ENCODE measurements around the gene PCDHGC4. TPM values are rescaled to one million over a fixed set of nuclear protein-coding genes. Genes with fewer than 3 reads are reported as not detected.

The PCDHGC4 gene
- total and polyA plus RNA-seq, 2 of the 13 experiments (the other 11 are each of a cell fraction or from before 2014, with no cell fraction given), result 0.07 TPM; not detected in 1

- TF ChIP-seq ZNF18 (CRISPR knock-in tag; IDR thresholded peaks at IDR 0.05; ENCODE audit: insufficient replicate concordance), result no peak
- no peak for TF ChIP-seq BRD4 (CRISPR knock-in tag; IDR thresholded peaks at IDR 0.05)
- no peak for TF ChIP-seq ZNF446 (CRISPR knock-in tag; IDR thresholded peaks at IDR 0.05)
- no peak for TF ChIP-seq SKIL (CRISPR knock-in tag; IDR thresholded peaks at IDR 0.05; ENCODE audit: borderline replicate concordance)
- no peak for TF ChIP-seq MLX (CRISPR knock-in tag; IDR thresholded peaks at IDR 0.05)
- no peak for TF ChIP-seq TBL1XR1 (IDR thresholded peaks at IDR 0.05; ENCODE audit: borderline replicate concordance, low read length, partially characterized antibody)
- no peak for TF ChIP-seq ZNF775 (CRISPR knock-in tag; IDR thresholded peaks at IDR 0.05; ENCODE audit: borderline replicate concordance)
Measured at GRCh38 chr5:141503681-141504080, 18.9 kb downstream of the PCDHGC4 start (continued).

- no peaks in the 10 kb centered on the region for H4K20me1 ChIP-seq (ENCODE audit: insufficient read depth, low read length)
- DNase-seq (ENCODE audit: low spot score) (no peak), ATAC-seq (no peak), FAIRE-seq (no peak)
- no TSS peak for BruUV-seq (replicated peaks)
- no peak overlapping the region for H3K9ac ChIP-seq (ENCODE audit: insufficient read depth, low read depth, low read length)
- H3K79me2 ChIP-seq (ENCODE audit: insufficient read depth, low read length), result no peaks in the 10 kb centered on the region
- H3K4me3 ChIP-seq (replicated peaks in 1 of 3; ENCODE audit: insufficient read depth in 1 of 3, low read depth in 2 of 3, low read length in 3 of 3), result no peak overlapping the region
- no peaks in the 10 kb centered on the region for H3K9me3 ChIP-seq (ENCODE audit: low read length)
- H3K27ac ChIP-seq (ENCODE audit: extremely low read length, insufficient read depth, low read length), result no peak overlapping the region
- in situ Hi-C loops (cut with HindIII; ENCODE audit: extremely low pct_ligation_motif_present, low pct_unique_long_range_greater_than_20kb), result no loop called here
- POLR2A ChIA-PET, result no interaction called here
- H3K4me2 ChIP-seq (ENCODE audit: low read depth, low read length), result no peak overlapping the region
- CTCF ChIA-PET (ENCODE audit: low intra/inter-chr PET ratio, low total read pairs), result no interaction called here
- H2AFZ ChIP-seq (ENCODE audit: low read length), result no peak overlapping the region
- H3K4me1 ChIP-seq (ENCODE audit: insufficient read depth, low read length), result peaks cover 3% of the 10 kb centered on the region; the same call in 1 of the 2 replicates
- H3K27me3 ChIP-seq (ENCODE audit: control insufficient read depth in 1 of 2, insufficient read depth in 2 of 2, low read length in 2 of 2), result no peaks in the 10 kb centered on the region; a peak in 1 of 5 replicates
- H3K36me3 ChIP-seq (replicated peaks in 1 of 2; ENCODE audit: control insufficient read depth in 1 of 2, insufficient read depth in 2 of 2, low read length in 2 of 2), result no peaks in the 10 kb centered on the region
- WGBS (ENCODE audit: low lambda C conversion rate), result 61% methylated on average over 4 of the region's 4 CpGs
- intact Hi-C loops (cut with micrococcal nuclease; ENCODE audit: unreplicated experiment), result no loop called here
- TF ChIP-seq ZNF670 (CRISPR knock-in tag; IDR thresholded peaks at IDR 0.05; ENCODE audit: borderline replicate concordance) (no peak), ZBTB4 (CRISPR knock-in tag; IDR thresholded peaks at IDR 0.05; ENCODE audit: borderline replicate concordance) (no peak), TFE3 (CRISPR knock-in tag; IDR thresholded peaks at IDR 0.05) (no peak), MTF2 (CRISPR knock-in tag; IDR thresholded peaks at IDR 0.05; ENCODE audit: borderline replicate concordance) (no peak)
Measured at GRCh38 chr5:141504216-141504615, 19.4 kb downstream of the PCDHGC4 start.

Data from HepG2 (cell line).